ENCODE measurements around the gene FBXO21.

GRCh38 chr12:117143008-117143532 lies 47.2 kb downstream of the FBXO21 start:
- TF ChIP-seq CTCF (conservative IDR thresholded peaks at IDR 0.05; ENCODE audit: low read depth, low read length) (no peak), EZH2 (IDR thresholded peaks at IDR 0.05; ENCODE audit: low read length, unreplicated experiment) (no peak), EZH2phosphoT487 (IDR thresholded peaks at IDR 0.05; ENCODE audit: borderline replicate concordance, low read length) (peak; percentile 47; the same call in 1 of the 2 replicates)
